Measurements from ENCODE around the gene PSMB3.

PSMB3 gene

GRCh38 chr17:38749223-38750043, 3.1 kb upstream of the PSMB3 start:
- Histone ChIP-seq H3K27ac (no peak overlapping the region), H3K79me2 (ENCODE audit: insufficient read depth, low read depth) (peaks cover 19% of the 10 kb centered on the region), H3K9ac (no peak overlapping the region), H2AFZ (ENCODE audit: low read depth) (no peak overlapping the region; the same call in 1 of the 2 replicates), H3K27me3 (ENCODE audit: insufficient read depth, low read depth) (peaks cover 25% of the 10 kb centered on the region; the same call in 1 of the 2 replicates), H4K20me1 (ENCODE audit: insufficient read depth) (no peaks in the 10 kb centered on the region), H3K4me1 (ENCODE audit: low read depth, poor library complexity, severe bottlenecking) (peaks cover 37% of the 10 kb centered on the region), H3K36me3 (ENCODE audit: insufficient read depth) (no peaks in the 10 kb centered on the region; the same call in 1 of the 2 replicates), H3K4me2 (peak overlapping the region; percentile 84; the same call in 1 of the 2 replicates), H3K4me3 (IDR thresholded peaks at IDR 0.05; ENCODE audit: insufficient read depth, low read depth, low read length) (no peak overlapping the region)
- no peak for TF ChIP-seq CTCF (conservative IDR thresholded peaks at IDR 0.05; ENCODE audit: low read depth, low read length)

GRCh38 chr17:38750044-38750311, 2.6 kb upstream of the PSMB3 start:
- peaks cover 25% of the 10 kb centered on the region; the same call in 1 of the 2 replicates for H3K27me3 ChIP-seq (ENCODE audit: insufficient read depth, low read depth)

GRCh38 chr17:38750312-38751121, 2.0 kb upstream of the PSMB3 start:
- peaks cover 28% of the 10 kb centered on the region for H3K79me2 ChIP-seq (ENCODE audit: insufficient read depth, low read depth)
- H3K4me2 ChIP-seq = peak overlapping the region; percentile 89
- H3K9ac ChIP-seq = no peak overlapping the region
- no peak for TF ChIP-seq CTCF (conservative IDR thresholded peaks at IDR 0.05; ENCODE audit: low read depth, low read length)
- H3K36me3 ChIP-seq (ENCODE audit: insufficient read depth) = no peaks in the 10 kb centered on the region; the same call in 1 of the 2 replicates
- peak overlapping the region; percentile 31 for H2AFZ ChIP-seq (ENCODE audit: low read depth)
- H3K4me1 ChIP-seq (ENCODE audit: low read depth, poor library complexity, severe bottlenecking) = peaks cover 41% of the 10 kb centered on the region
- H3K4me3 ChIP-seq (IDR thresholded peaks at IDR 0.05; ENCODE audit: insufficient read depth, low read depth, low read length) = no peak overlapping the region
- no peaks in the 10 kb centered on the region for H4K20me1 ChIP-seq (ENCODE audit: insufficient read depth)
- peaks cover 25% of the 10 kb centered on the region; the same call in 1 of the 2 replicates for H3K27me3 ChIP-seq (ENCODE audit: insufficient read depth, low read depth)
- no peak overlapping the region for H3K27ac ChIP-seq

More at GRCh38 chr17:38750044-38750311, 2.6 kb upstream of the PSMB3 start:
- Histone ChIP-seq H3K36me3 (ENCODE audit: insufficient read depth) (no peaks in the 10 kb centered on the region; the same call in 1 of the 2 replicates), H4K20me1 (ENCODE audit: insufficient read depth) (no peaks in the 10 kb centered on the region), H3K79me2 (ENCODE audit: insufficient read depth, low read depth) (peaks cover 25% of the 10 kb centered on the region), H3K4me3 (IDR thresholded peaks at IDR 0.05; ENCODE audit: insufficient read depth, low read depth, low read length) (no peak overlapping the region), H2AFZ (ENCODE audit: low read depth) (no peak overlapping the region), H3K27ac (no peak overlapping the region), H3K9ac (no peak overlapping the region), H3K4me2 (peak overlapping the region; percentile 89; the same call in 1 of the 2 replicates), H3K4me1 (ENCODE audit: low read depth, poor library complexity, severe bottlenecking) (peaks cover 41% of the 10 kb centered on the region)
- TF ChIP-seq CTCF (conservative IDR thresholded peaks at IDR 0.05; ENCODE audit: low read depth, low read length) = no peak

GRCh38 chr17:38751144-38751807, 1.3 kb upstream of the PSMB3 start:
- no peaks in the 10 kb centered on the region; the same call in 1 of the 2 replicates for H3K36me3 ChIP-seq (ENCODE audit: insufficient read depth)
- no peak overlapping the region for H3K27ac ChIP-seq
- H3K4me1 ChIP-seq (ENCODE audit: low read depth, poor library complexity, severe bottlenecking) = peaks cover 41% of the 10 kb centered on the region
- H3K27me3 ChIP-seq (ENCODE audit: insufficient read depth, low read depth) = peaks cover 25% of the 10 kb centered on the region; the same call in 1 of the 2 replicates
- peak overlapping the region; percentile 31 for H2AFZ ChIP-seq (ENCODE audit: low read depth)
- H3K79me2 ChIP-seq (ENCODE audit: insufficient read depth, low read depth) = peaks cover 28% of the 10 kb centered on the region
- H4K20me1 ChIP-seq (ENCODE audit: insufficient read depth) = no peaks in the 10 kb centered on the region
- no peak overlapping the region for H3K4me3 ChIP-seq (IDR thresholded peaks at IDR 0.05; ENCODE audit: insufficient read depth, low read depth, low read length)
- TF ChIP-seq CTCF (conservative IDR thresholded peaks at IDR 0.05; ENCODE audit: low read depth, low read length) = no peak
- peak overlapping the region; percentile 89 for H3K4me2 ChIP-seq
- peak overlapping the region; percentile 87; the same call in 1 of the 2 replicates for H3K9ac ChIP-seq
